Right renal cortex interstitium (tissue), 3 donors: ENCODE measurements around the gene ELAPOR1. TPM values are rescaled to one million over a fixed set of nuclear protein-coding genes. Genes with fewer than 3 reads are reported as not detected.

Source experiments
- DNase-seq, 3 donors: peaks; one replicate each; pipeline ENCODE4 v3.0.0-alpha.2; 2013; ENCODE audit warnings: low read depth in 3 of 3, low spot score in 2 of 3
- polyA plus RNA-seq, 3 donors: library from polyadenylated mRNA; unstranded; fragments of 120-200 nt; gene quantifications; one replicate each; pipeline ENCODE4 v1.2.1, GENCODE V29; 2013; ENCODE audit not compliant: insufficient read length in 3 of 3

Gene ELAPOR1
- polyA plus RNA-seq: 1 to 10 TPM; 1.7 to 2.2 (median 1.8) TPM

- peak in 1 of 3 donors; percentile 27 for DNase-seq
Measured at GRCh38 chr1:109113590-109114341, at the start of gene ELAPOR1. ELAPOR1 (plus strand) TSS chr1:109114115; CDS start chr1:109114184, 69 bp downstream.

GRCh38 chr1:109065137-109065536 is 48.8 kb upstream of the ELAPOR1 start:
- no peak for DNase-seq

GRCh38 chr1:109067883-109068282 is 46.0 kb upstream of the ELAPOR1 start:
- no peak for DNase-seq

GRCh38 chr1:109069294-109069693 is 44.6 kb upstream of the ELAPOR1 start:
- no peak for DNase-seq

- peak; percentile 84 to 93 (median 90) for DNase-seq
Measured at GRCh38 chr1:109075531-109076490, 38.1 kb upstream of the ELAPOR1 start, which contains the start of gene TAF13. TAF13 (minus strand) TSS chr1:109076003; CDS start chr1:109075947, 56 bp downstream.

- no peak for DNase-seq
Measured at GRCh38 chr1:109078317-109078716, 35.6 kb upstream of the ELAPOR1 start.

- no peak for DNase-seq
Measured at GRCh38 chr1:109079240-109079622, 34.7 kb upstream of the ELAPOR1 start.

GRCh38 chr1:109080441-109081082 is 33.4 kb upstream of the ELAPOR1 start:
- DNase-seq: no peak

GRCh38 chr1:109083501-109083900 is 30.4 kb upstream of the ELAPOR1 start:
- no peak for DNase-seq

GRCh38 chr1:109083923-109084322 is 30.0 kb upstream of the ELAPOR1 start:
- no peak for DNase-seq

- DNase-seq: no peak
Measured at GRCh38 chr1:109084563-109085517, 29.1 kb upstream of the ELAPOR1 start.

GRCh38 chr1:109089242-109090015 is 24.5 kb upstream of the ELAPOR1 start:
- no peak for DNase-seq

- DNase-seq: peak in 2 of 3 donors; percentile 86 to 92
Measured at GRCh38 chr1:109090196-109091077, 23.5 kb upstream of the ELAPOR1 start, which contains the start of gene TMEM167B. TMEM167B (plus strand) TSS chr1:109090764; CDS start chr1:109090873, 109 bp downstream.

GRCh38 chr1:109091078-109091838 is 22.7 kb upstream of the ELAPOR1 start:
- DNase-seq: no peak

- no peak for DNase-seq
Measured at GRCh38 chr1:109091839-109092193, 22.1 kb upstream of the ELAPOR1 start.

GRCh38 chr1:109094377-109094803 is 19.5 kb upstream of the ELAPOR1 start:
- DNase-seq: no peak

- no peak for DNase-seq
Measured at GRCh38 chr1:109094871-109095270, 19.0 kb upstream of the ELAPOR1 start.
